NCI-H82 (cell line): ENCODE results near the gene IL10RA.

Source experiments
- DNase-seq: peaks from one replicate; lab custom pipeline; 2025; lab: John Stamatoyannopoulos, UW

Gene IL10RA

DNA sequence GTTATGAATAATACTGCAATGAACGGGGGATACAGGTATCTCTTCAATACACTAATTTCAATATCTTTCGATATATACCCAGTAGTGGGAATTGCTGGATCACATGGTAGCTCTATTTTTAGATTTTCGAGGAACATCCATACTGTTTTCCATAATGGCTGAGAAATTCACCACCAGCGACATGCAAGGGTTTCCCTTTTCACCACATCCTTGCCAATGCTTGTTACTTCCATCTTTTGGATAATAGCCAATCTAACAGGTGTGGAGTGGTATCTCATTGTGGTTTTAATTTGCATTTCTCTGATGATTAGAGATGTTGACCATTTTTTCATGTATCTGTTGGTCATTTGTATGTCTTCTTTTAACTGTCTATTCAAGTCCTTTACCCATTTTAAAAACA is 5.9 kb downstream of the IL10RA start:
- no peak for DNase-seq

DNA sequence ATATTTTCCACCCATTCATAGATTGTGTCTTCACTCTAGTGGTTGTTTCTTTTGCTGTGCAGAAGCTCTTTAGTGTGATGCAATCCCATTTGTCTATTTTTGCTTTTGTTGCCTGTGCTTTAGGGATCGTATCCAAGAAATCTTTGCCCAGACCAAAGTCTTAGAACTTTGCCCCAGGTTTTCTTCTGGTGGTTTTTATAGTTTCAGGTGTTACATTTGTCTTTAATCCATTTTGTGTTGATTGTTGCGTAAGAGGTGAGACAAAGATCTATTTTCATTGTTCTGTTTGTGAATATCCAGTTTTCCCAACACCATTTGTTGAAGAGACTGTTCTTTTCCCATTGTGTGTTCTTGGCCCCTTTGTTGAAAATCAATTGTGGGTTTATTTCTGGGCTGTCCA is 6.4 kb downstream of the IL10RA start:
- no peak for DNase-seq

- no peak for DNase-seq
These were observed 8.0 kb downstream of the IL10RA start for GRCh38 chr11:117993988-117994745.

- no peak for DNase-seq
These were observed 9.3 kb downstream of the IL10RA start for GRCh38 chr11:117995472-117995871.

DNA sequence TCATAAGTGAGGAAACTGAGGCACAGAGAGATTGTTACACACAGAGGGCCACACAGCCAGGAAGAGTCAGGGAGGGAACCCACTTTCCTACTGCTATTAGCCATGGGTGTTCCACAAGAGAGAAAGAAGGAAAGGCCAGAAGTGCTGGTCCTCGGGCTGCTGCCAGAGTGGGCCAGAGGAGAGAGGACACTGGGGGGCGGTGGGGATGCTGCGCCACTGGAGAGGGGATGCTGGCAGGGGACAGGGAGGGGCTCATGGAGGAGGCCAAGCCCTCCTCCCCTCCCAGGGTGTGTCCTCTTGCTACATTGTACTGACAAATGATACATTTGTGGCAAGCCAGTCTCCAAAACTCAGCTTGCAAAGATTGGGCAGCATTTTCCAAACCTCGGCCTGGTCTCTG is 9.9 kb downstream of the IL10RA start:
- no peak for DNase-seq

DNA sequence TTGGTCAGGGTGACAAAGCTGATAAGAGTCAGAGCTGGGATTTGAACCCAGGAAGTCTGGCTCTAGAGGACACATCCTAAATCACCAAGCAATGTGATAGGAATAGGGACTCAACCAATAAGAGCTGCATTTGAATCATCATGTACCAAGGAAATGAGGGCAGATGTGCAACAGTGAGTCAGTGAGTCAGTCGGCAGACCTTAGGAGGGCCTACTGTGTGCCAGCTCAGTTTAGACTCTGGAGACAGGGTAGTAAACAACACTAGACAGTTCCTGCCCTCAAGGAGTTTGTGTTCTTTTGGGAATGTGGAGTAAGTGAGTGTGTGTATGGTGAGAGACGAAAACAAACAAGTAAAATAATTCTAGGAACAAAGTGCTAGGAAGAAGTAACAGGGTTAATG is 11.2 kb downstream of the IL10RA start:
- DNase-seq = no peak

DNA sequence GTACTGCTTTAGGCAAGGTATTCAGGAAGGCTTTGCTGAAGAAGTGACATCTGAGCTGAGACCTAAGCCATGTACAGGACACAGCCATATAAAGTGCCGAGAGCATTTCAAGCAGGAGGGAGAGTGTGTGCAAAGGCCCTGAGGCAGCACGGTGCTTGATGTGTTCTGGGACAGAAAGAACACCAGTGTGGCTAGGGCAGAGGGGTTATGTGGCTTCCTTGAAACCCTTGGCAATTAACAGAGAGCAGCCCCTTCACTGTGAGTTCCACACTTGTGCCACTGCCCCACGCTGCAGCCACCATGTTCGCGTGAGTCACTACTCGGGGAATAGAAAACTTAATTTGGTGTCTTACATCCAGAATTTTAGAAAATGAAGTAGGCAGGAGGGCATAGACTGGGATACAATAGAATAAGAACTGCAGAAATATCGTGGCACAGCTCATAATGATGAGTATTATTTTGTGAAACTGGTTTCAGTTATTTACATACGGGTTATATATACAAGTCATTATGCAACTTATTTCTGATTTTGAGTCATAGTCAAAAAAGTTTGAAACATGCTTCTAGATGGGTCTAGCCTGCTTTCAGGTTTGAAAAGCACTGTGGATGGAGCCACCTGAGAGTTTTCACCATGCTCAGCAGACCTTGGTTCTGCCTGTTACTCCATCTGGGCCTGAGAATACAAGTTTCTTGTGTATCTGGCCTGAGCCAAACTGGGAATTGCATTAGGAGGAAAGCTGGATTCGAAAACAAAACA is 11.8 kb downstream of the IL10RA start:
- DNase-seq = no peak

- DNase-seq = no peak
These were observed 12.6 kb downstream of the IL10RA start for GRCh38 chr11:117998664-117999353.

- DNase-seq = no peak
These were observed 13.3 kb downstream of the IL10RA start for GRCh38 chr11:117999354-117999993.

DNA sequence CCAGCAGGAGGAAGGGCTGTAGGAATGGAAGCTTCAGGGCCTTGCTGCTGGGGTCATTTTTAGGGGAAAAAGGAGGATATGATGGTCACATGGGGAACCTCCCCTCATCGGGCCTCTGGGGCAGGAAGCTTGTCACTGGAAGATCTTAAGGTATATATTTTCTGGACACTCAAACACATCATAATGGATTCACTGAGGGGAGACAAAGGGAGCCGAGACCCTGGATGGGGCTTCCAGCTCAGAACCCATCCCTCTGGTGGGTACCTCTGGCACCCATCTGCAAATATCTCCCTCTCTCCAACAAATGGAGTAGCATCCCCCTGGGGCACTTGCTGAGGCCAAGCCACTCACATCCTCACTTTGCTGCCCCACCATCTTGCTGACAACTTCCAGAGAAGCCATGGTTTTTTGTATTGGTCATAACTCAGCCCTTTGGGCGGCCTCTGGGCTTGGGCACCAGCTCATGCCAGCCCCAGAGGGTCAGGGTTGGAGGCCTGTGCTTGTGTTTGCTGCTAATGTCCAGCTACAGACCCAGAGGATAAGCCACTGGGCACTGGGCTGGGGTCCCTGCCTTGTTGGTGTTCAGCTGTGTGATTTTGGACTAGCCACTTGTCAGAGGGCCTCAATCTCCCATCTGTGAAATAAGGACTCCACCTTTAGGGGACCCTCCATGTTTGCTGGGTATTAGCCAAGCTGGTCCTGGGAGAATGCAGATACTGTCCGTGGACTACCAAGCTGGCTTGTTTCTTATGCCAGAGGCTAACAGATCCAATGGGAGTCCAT is 14.1 kb downstream of the IL10RA start:
- DNase-seq = no peak

DNA sequence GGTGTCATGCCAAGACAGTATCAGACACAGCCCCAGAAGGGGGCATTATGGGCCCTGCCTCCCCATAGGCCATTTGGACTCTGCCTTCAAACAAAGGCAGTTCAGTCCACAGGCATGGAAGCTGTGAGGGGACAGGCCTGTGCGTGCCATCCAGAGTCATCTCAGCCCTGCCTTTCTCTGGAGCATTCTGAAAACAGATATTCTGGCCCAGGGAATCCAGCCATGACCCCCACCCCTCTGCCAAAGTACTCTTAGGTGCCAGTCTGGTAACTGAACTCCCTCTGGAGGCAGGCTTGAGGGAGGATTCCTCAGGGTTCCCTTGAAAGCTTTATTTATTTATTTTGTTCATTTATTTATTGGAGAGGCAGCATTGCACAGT is 14.6 kb downstream of the IL10RA start:
- DNase-seq = no peak

GRCh38 chr11:118001494-118001971 is 15.3 kb downstream of the IL10RA start:
- DNase-seq = no peak

GRCh38 chr11:118002010-118002540 is 15.9 kb downstream of the IL10RA start:
- no peak for DNase-seq

GRCh38 chr11:118002541-118003423 is 16.6 kb downstream of the IL10RA start:
- DNase-seq = peak; percentile 31

DNA sequence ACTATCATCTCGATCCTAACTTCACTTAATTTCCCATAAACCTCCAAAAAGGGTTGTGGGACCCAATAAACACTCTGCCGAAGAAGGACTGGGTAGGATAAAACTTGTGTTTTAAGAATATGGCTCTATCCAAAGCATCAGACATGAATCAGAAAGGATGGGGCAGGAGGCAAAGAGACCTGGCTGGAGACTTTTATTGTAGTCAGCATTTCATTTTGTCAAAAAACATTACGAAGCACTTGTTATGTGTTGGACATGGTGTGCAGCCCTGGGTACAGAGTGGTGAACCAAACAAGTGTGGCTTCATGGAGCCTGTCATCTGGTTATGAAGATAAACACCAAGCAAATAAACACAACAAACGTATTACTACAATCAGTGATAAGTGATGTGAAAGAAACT is 17.3 kb downstream of the IL10RA start:
- no peak for DNase-seq

- DNase-seq = no peak
These were observed 18.5 kb downstream of the IL10RA start for GRCh38 chr11:118004543-118005223.

GRCh38 chr11:118005224-118006152 is 19.3 kb downstream of the IL10RA start:
- DNase-seq = no peak

GRCh38 chr11:118006153-118006534 is 19.9 kb downstream of the IL10RA start:
- no peak for DNase-seq

DNA sequence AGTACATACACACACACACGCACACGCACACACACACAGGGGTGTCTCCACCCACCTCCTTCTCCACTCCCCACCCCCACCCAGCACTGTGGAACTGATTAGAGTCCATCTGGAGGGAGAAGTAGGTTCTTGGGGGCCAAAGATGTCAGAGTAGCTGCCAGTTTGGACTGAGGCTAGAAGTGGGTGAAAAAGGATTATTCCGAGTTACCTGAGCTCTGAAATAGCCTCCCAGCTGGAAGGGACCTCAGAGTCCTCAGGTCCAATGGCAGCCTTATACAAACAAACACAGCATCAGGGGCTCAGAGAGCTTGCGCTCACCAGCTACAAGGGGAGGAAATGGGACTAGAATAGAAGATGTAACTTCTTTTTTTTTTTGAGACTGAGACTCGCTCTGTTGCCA is 20.8 kb downstream of the IL10RA start:
- DNase-seq = no peak
